Loucy (cell line): ENCODE measurements around the gene MEGF9.

Experiments
- CTCF ChIP-seq: fragments of 200-600 bp; sonication (generic); conservative IDR thresholded peaks from 2 replicates; pipeline ENCODE4 v1.5.1; 2014; ENCODE audit warnings: mild to moderate bottlenecking, antibody characterized with exemption, low read length
- EZH2phosphoT487 ChIP-seq: fragments of 200-600 bp; IDR thresholded peaks from 2 replicates; pipeline ENCODE4 v1.6.1; 2018; ENCODE audit warnings: antibody characterized with exemption, mild to moderate bottlenecking, moderate library complexity, borderline replicate concordance

DNA sequence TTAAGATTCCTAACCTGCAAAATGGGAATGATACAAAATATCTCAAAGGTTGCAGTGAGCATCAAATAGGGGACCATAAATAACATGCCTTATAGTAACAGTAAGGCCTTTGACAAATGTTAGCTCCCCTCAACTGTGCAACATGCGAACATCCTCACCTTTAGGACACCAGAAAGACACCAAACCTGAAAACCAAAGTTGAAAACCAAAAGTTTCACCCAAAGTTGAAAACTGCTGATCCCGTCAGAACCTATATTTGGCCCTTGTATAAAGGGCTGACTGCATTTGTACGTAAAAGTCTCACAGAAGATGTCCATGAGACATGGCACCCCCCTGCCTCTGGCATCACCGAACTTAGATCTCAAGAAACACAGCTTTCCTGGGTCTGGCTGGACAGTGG is 146.4 kb downstream of the MEGF9 start:
- TF ChIP-seq CTCF, result no peak
- TF ChIP-seq EZH2phosphoT487, result no peak
